ENCODE results near the gene RHO.
"Not testable (repeated sequence)": the region's sequence is repeated elsewhere in the genome, so short reads cannot be mapped to it uniquely, and the experiment has no call there.

Gene RHO

DNA sequence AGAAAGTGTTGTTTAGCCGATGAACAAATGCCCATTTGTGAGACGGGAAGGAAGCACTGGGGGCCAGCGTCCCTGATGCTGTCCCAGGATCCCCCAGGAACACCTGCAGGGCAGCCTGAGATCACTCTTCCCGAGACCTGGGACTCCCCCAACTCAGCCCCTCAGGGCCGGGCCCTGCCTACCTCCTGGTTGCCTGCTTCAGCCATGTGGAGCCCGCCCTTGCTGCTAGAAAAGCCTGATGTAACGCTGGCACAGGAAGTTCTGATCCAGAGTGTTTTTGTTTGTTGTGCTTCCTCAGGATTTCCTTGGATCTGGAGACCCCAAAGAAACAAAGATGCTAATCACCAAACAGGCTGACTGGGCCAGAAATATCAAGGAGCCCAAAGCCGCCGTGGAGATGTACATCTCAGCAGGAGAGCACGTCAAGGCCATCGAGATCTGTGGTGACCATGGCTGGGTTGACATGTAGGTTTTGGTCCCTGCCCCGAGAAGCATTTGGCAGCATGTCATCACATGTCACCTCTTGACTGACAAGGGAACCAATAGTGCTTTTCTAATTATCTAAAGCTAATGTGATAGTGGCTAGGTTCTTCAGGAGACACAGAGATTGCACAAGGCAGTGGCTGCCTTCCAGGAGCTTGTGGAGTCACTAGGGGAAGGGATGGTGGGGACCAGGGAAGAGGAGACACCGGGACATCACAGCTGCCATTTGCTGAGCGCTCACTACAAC lies 28.7 kb upstream of the RHO start:
- DNase-seq (ENCODE audit: low read depth in 2 of 2): not testable (repeated sequence)

DNA sequence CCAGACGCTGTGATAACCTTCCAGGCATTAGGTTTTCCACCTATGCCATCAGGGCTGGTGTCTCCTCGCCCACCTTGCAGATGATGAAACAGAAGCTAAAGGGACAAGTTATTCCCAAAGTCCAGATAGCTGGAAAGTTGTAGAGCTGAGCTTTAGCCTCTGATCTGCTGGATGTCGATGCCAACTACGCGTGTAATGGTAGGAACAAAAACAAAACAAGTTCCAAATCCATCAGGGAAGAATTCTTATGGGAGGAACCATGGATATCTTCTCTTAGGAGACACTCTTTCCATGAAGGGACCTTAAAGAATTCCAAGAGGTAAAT lies 28.1 kb upstream of the RHO start:
- DNase-seq (ENCODE audit: low read depth in 2 of 2): no peak

DNA sequence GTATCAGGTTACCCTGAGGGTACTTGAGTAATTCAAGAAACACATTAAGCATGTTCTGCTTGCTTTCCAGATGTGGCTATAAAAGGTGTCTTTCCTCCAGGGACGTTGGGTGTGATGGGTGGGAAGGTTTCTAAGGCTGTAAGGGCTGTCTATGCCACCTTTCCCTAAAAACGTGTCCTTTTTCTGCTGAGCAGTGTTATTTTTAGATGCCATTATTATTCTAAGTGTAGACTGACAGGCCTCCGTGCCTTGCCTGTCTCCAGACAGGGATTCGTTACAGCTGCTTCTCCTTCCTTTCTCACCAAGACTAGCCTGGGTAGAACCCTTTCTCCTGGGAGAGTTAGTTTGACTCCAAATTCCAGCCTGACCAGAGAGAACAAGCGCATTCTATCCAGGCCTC lies 26.8 kb upstream of the RHO start:
- no peak for DNase-seq (ENCODE audit: low read depth in 2 of 2)

DNA sequence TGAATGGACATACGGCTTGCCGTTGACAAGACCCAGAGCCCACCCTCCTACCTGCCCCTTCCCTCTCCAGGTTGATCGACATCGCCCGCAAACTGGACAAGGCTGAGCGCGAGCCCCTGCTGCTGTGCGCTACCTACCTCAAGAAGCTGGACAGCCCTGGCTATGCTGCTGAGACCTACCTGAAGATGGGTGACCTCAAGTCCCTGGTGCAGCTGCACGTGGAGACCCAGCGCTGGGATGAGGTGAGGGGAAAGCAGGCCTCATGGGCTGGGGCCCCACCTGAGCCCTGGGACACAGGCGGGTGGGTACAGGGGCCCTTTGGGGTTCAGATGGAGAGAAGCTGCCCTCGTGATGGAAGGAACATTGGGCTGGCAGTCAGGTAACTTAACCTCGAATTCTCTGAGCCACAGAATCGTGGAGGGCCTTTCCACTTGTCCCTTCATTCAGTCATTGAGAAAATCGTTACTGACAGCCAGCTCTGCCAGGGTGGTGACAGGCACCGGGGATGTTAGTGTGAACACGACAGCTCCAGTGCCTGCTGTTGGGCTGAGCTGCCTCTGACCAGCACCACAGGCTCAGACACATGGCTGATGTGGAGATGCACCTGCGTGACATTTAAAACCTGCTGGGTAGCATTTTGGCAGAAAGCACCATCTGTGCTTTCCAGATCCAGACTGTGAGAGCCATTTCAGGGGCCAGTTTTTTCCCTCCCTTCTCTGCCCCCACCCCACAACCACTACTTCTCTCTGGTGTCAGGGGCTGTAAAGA lies 25.6 kb upstream of the RHO start:
- DNase-seq (ENCODE audit: low read depth in 2 of 2): no peak

DNA sequence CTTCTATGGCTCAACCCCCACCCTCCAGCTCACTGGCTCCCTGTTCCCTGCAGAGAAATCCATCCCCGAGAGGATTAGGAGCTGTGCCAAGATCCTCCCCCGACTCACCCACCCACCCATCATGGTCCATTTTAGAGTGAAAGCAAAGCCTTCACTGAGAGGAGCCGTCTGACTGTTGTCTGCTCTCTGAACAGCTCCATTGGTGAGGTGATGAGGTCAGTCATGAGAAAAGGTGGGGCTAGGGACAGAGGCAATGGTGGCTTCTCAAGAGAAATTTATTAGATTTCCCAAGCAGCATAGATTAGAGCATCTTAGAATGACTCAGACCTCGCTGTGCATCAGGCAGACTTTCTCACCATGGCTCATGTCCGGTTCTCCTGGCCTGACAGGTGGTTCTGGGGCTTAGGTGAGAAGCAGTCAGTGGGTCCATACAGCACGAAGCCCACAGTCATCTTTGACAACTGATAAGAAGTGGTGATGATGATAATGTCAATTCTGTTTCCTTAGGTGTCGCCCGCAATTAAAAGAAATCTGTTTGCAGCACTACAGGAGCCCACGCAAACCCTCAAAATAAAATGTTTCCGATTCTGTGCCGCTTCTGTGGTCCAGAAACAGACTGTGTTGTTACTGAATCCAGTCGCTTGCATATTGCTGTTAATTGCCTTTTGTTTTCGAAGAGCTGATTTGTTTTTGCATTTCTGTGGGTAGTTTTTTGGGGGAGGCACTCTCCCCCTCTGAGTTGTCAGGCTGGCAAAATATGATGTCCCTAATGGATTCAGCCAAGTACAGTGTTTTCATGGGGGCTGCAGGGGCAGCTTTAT lies 24.8 kb upstream of the RHO start:
- DNase-seq (ENCODE audit: low read depth in 2 of 2): no peak

DNA sequence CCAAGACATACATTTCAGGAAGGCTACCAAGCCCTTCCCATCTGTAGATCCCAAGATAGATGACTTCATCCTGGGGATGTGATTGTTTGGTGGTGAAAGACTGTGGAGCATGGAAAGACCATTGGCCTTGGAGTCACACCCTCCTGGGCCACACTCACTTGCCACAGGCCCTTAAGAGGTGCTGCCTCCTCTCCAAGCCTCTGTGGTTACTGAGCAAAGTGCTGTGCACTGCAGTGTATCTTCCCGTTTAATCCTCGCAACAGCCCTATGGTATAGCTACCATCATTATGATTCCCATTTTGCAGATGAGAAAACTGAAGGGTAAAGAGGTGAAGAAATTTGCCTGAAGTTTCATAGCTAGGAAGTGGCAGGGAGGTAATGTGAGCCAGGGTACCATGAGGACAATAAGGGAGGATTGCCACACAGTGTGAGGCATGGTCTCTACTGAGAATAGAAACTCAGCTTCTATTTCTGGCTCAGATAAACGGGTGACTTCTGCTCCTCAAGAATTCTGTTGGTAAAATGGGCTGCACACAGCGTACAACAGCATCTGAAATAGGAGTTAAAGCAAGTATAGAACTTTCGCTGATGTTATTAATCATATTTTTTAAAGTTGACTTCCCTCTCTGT lies 23.9 kb upstream of the RHO start:
- DNase-seq (ENCODE audit: low read depth in 2 of 2): no peak

DNA sequence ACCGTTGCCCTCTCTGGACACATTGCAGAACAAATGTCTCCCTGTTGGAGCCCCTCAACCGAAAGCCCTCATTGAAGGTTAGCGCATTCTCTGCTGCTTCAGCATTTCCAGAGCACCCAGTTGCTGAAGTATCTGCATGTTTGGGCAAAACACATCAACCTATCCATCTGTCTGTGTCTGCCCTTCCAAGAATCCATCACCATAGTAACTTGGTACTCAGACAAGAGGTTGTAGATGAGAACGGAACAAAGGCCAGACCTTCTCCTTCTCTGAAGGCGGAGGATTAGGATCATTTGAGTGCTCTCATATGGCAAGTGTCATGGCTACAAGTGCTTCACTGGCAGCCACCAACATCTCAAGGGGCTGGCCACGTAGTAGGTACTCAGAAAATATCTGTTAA lies 23.1 kb upstream of the RHO start:
- no peak for DNase-seq (ENCODE audit: low read depth in 2 of 2)

DNA sequence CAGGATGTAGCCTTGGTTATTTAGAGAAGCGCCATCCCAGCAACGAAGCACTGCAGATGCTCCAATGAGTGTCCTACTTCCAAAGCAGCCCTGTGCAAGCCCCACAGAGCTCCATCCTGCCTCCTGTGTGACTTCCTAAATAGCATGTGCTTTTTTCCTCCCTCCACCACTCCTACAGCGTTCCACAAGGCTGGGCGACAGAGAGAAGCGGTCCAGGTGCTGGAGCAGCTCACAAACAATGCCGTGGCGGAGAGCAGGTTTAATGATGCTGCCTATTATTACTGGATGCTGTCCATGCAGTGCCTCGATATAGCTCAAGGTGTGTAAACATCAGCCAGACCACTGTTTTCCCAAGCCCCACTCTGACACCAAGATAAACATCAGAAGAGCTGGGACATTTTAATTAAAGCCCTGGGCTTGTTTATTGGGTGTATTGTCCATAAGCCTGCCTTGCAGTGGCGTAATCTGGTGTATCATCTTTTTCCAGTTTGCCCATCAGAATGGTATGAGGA lies 22.2 kb upstream of the RHO start:
- no peak for DNase-seq (ENCODE audit: low read depth in 2 of 2)

DNA sequence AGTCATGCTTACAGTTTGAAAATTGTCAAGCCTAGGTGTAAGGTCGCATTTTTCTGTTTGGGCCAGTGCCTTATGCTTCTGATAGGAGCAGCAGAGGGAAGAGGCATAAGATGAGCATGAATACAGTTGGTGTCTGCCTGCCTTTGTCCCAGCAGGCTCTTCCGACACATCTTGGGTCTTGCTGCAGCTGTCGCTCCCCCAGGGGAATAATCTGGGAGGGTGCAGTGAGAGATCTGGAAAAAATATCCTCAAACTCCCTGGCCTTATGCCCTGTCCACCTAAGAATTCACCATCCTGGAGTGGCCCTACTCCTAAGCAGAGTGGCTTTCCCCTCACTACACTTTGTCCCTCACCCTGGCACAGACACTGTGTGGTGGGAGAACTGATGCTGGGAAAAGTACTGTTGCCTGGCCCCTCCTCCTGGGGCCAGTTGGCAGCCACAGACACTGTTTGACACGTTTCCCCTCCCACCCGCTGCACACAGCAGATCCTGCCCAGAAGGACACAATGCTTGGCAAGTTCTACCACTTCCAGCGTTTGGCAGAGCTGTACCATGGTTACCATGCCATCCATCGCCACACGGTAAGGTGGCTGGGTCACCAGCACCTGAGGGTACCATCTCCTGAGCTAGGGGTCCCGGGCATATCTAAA lies 21.1 kb upstream of the RHO start:
- DNase-seq (ENCODE audit: low read depth in 2 of 2): no peak

DNA sequence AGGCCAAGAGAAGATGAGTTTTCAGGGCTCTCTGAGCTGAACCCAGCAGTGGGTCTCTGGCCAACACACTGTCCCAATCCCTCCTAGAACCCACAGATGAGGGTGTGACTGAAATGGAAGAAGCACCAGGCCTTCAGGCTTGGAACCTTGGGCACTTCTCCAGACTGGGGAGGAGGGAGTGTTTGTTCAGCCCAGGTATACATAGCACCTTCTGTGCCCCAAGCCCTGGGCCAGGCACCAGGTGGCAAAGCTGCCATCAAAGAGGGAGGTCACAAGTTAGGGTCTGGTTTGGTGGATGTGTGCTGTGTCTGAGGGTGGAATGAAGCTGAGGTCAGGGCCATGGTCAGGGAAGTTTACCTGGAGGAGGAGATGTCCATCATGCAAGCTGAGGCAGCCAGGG lies 15.8 kb upstream of the RHO start:
- no peak for DNase-seq (ENCODE audit: low read depth in 2 of 2)

DNA sequence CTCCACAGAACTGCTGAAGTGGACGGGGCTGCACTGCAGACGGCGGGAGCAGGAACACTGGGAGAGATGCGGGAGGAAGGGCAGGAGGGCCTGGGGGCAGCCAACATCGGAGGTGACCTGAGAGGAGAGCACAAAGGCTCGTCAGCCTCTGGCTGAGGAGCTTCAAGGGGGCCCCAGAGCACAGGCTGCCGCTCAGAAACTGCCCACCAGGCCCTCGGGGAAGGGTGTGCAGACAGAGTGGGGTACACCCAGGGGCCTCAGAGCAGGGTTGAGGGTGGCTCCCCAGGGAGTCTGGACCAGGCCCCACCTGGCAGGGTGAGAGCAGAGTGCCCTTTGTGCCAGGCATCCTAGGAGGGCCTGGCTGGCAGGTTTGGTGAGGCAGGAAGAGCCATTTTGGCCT lies 14.7 kb upstream of the RHO start:
- no peak for DNase-seq (ENCODE audit: low read depth in 2 of 2)

DNA sequence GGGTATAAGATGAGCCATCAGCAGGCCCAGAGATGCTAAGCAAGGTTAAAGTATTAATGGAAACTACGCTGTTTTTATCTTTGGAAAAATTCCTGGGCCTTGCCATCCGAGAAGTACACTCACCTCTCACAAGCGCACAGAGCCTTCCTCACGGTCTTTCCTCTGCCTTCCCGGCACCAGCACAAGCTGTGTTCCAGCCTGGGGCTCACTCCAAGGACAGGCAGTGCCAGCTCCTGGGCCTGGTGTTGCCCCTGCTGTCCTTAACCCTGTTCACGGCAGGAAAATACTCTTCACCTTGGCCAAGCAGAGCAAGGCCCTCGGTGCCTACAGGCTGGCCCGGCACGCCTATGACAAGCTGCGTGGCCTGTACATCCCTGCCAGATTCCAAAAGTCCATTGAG lies 14.3 kb upstream of the RHO start:
- no peak for DNase-seq (ENCODE audit: low read depth in 2 of 2)

DNA sequence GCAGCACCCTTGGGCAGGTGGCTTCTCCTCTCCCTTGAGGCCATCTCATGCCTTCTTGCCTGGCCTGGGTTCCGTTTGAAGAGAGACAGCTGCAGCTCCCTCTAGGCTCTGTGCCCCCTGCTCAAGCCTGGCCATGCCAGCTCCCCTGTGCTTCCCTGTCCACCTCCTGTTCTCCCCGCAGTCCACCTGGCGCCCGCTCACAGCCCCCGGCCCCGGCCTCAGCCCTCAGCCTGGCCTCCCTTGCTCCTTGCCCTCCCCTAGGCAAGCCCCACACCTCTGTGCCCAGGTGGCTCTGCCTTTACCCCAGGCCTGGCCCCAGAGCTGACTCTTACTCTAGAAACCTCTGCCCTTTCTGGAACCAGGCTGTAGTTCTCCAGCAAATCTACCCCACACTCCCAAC lies 13.9 kb upstream of the RHO start:
- no peak for DNase-seq (ENCODE audit: low read depth in 2 of 2)

DNA sequence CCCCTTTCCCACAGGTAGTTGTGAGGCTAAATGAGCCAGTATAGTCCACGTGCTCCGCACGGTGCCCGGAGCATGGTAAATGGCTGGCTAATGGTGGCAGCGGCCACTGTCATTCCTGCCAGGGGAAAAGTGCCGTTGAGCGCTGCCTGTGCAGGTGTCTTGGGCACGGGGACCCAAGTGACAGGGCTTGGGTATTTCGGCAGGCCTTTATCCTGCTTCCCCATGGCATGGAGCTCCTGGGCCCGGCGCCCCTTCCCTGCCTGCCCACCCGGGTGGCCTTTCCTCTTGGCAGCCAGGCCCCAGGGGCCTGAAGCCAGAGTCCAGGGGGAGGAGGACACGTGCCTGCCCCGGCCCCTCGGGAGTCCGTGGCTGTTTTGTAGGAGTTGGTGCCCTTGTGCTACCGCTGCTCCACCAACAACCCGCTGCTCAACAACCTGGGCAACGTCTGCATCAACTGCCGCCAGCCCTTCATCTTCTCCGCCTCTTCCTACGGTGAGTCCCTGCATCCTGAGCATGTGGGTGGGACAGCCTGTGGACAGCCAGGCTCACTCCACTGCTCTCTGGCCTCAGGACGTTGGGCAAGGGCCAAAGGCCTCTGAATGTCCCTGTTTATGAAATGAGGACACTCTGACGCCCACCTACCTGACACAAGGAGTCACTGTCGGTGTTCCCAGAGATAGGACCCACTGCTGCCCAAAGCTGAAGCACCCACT lies 13.2 kb upstream of the RHO start:
- DNase-seq (ENCODE audit: low read depth in 2 of 2): not testable (repeated sequence)

DNA sequence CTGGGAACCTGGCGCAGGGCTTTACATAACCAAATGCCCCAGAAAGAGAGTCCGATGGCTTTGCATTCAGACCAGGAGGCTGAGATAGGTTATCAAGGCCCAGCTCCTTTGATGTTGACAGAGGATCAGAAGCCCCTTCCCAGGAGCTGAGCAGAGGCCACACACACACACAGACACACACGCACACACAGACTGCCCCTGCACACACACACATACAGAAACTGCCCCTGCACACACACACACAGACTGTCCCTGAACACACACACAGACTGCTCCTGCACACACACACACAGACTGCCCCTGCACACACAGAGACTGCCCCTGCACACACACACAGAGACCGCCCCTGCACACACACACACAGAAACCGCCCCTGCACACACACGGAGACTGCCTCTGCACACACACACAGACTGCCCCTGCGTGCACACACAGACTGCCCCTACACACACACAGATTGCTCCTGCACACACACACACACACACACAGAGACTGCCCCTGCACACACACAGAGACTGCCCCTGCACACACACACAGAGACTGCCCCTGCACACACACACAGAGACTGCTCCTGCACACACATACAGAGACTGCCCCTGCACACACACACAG lies 12.5 kb upstream of the RHO start:
- DNase-seq (ENCODE audit: low read depth in 2 of 2): not testable (repeated sequence)

DNA sequence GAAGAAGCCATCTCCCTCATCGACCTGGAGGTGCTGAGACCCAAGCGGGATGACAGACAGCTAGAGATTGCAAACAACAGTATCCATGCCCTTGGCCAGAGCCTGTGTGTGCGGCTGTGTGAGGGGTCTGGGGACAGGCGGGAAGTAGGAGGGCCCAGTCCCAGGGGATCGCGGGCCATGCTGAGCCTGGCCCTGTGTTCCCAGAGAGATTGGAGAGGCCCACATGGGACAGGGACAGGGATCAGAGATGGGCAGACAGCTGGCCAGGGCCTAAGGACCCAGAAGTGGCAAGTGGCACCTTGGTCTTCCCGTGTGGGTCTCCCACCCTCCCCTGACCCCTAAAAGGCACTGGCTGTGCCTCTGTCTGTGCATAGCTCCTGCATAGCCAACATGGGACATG lies 10.9 kb upstream of the RHO start:
- DNase-seq (ENCODE audit: low read depth in 2 of 2): no peak

DNA sequence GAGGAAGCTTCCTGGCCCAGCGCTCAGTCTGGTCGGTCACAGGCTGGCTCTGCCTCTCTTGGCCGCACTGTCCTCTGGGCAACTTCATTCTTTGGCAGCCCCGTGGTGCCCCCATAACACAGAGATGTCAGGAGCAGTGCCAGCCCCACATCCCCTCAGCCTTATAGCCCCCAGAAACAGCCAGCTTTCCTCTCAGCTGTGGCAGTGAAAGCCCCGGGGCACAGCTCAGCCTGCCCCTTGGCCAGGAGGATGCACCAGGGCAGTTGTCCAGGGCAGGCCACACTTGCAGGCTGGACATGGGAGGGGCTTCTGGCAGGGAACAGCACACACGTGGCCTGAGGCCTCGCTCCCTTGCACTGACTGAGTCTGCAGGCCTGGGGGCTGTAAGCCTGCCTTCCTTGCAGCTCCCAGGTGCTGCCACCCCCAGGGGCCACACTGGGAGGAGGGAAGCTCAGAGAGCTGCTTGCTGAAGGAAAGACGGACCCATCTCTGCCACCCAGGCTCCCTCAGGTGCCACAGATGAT lies 10.3 kb upstream of the RHO start:
- DNase-seq (ENCODE audit: low read depth in 2 of 2): no peak

DNA sequence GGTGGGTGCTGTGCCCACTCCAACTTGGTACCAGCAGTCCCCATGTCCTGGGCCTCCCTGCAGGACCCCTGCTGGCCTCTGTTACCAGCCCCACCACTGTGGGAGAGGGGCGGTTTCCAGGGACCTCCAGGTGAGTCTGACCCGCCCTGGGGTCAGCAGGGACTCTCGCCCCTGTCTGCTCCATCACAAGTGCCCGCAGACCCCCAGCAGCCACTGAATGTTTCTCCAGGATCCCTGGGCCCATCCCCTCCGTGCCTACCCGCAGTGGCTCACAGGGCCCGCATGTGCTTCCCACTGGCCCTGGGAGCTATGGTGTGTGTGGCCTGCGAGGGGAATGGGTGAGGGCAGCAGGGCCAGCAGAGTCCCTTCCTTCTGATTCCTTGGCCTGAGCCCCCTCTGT lies 9.9 kb upstream of the RHO start:
- DNase-seq (ENCODE audit: low read depth in 2 of 2): no peak

DNA sequence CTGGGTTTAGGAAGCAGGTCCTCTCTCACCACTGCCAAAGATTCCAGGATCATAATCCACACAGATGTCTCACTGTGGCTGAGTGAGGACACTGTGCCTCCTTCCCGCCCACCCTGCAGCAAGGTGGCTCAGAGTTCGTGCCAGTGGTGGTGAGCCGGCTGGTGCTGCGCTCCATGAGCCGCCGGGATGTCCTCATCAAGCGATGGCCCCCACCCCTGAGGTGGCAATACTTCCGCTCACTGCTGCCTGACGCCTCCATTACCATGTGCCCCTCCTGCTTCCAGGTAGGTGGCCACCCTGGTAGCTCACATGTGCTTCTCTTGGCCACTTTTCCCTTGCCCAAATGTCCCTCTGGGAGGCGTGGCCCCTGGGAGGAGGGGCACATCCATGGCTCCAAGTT lies 9.0 kb upstream of the RHO start:
- no peak for DNase-seq (ENCODE audit: low read depth in 2 of 2)
